OCI-LY1 (cell line): ENCODE measurements around the gene APBB3.
"Not testable (repeated sequence)": the region's sequence is repeated elsewhere in the genome, so short reads cannot be mapped to it uniquely, and the experiment has no call there.

Experiments used
- H2AFZ ChIP-seq: fragments of 200-600 bp; sonication (generic), shearing (Covaris generic); 2 replicates; pipeline ENCODE4 v1.6.0; 2014; ENCODE audit warnings: antibody characterized with exemption, mild to moderate bottlenecking, low read length
- H3F3A ChIP-seq: fragments of 200-600 bp; sonication (generic), shearing (Covaris generic); 2 replicates; pipeline ENCODE4 v1.6.0; 2014; ENCODE audit warnings: mild to moderate bottlenecking, antibody characterized with exemption, low read length, moderate library complexity; ENCODE audit not compliant: insufficient read depth
- H3K27ac ChIP-seq: fragments of 200-600 bp; sonication (generic); 2 replicates; pipeline ENCODE4 v1.5.1; 2014; ENCODE audit warnings: low read length, mixed run types, mild to moderate bottlenecking, low read depth; ENCODE audit not compliant: poor library complexity, severe bottlenecking
- H3K27me3 ChIP-seq: fragments of 200-600 bp; sonication (generic); 2 replicates; pipeline ENCODE4 v1.6.0; 2014; ENCODE audit warnings: antibody characterized with exemption, mild to moderate bottlenecking, low read length, moderate library complexity; ENCODE audit not compliant: insufficient read depth
- H3K36me3 ChIP-seq: fragments of 200-600 bp; sonication (generic); 2 replicates; pipeline ENCODE4 v1.6.1; 2014; ENCODE audit warnings: mild to moderate bottlenecking, antibody characterized with exemption, low read length, moderate library complexity, mixed read lengths; ENCODE audit not compliant: insufficient read depth
- H3K4me1 ChIP-seq: fragments of 200-600 bp; sonication (generic); 2 replicates; pipeline ENCODE4 v1.5.1; 2014; ENCODE audit warnings: mild to moderate bottlenecking, low read length, moderate library complexity; ENCODE audit not compliant: insufficient read depth, severe bottlenecking
- H3K4me2 ChIP-seq: fragments of 200-600 bp; sonication (generic), shearing (Covaris generic); 2 replicates; pipeline ENCODE4 v1.6.1; 2014; ENCODE audit warnings: low read length
- H3K4me3 ChIP-seq: fragments of 200-600 bp; sonication (generic); 2 replicates; pipeline ENCODE4 v1.5.1; 2014; ENCODE audit warnings: low read length, low read depth, mild to moderate bottlenecking, mixed read lengths; ENCODE audit not compliant: poor library complexity, severe bottlenecking
- H3K79me2 ChIP-seq: fragments of 200-600 bp; shearing (Covaris generic); 2 replicates; pipeline ENCODE4 v1.6.1; 2016; ENCODE audit warnings: mixed run types, low read length, mixed read lengths; ENCODE audit not compliant: insufficient read depth
- H3K9ac ChIP-seq: fragments of 200-600 bp; sonication (generic), shearing (Covaris generic); 2 replicates; pipeline ENCODE4 v1.6.1; 2014; ENCODE audit warnings: mild to moderate bottlenecking, low read length, mixed read lengths
- H3K9me2 ChIP-seq: fragments of 200-600 bp; sonication (generic), shearing (Covaris generic); 2 replicates; pipeline ENCODE4 v1.6.1; 2014; ENCODE audit warnings: low read depth, mild to moderate bottlenecking, low read length, mixed read lengths
- H3K9me3 ChIP-seq: fragments of 200-600 bp; shearing (Covaris generic); 2 replicates; pipeline ENCODE4 v1.6.1; 2014; ENCODE audit warnings: low read length, mixed read lengths
- H4K20me1 ChIP-seq: fragments of 200-600 bp; sonication (generic), shearing (Covaris generic); 2 replicates; pipeline ENCODE4 v1.6.0; 2016; ENCODE audit warnings: mild to moderate bottlenecking, low read length; ENCODE audit not compliant: insufficient read depth
- CTCF ChIP-seq: fragments of 200-600 bp; sonication (generic), shearing (Covaris generic); IDR thresholded peaks from 2 replicates; pipeline ENCODE4 v1.5.1; 2017; ENCODE audit warnings: mild to moderate bottlenecking, antibody characterized with exemption, low read length, moderate library complexity, mixed read lengths
- EZH2 ChIP-seq: fragments of 200-600 bp; sonication (generic), shearing (Covaris generic); IDR thresholded peaks from 2 replicates; pipeline ENCODE4 v1.8.0; 2017; ENCODE audit warnings: borderline replicate concordance, mixed run types, mild to moderate bottlenecking, antibody characterized with exemption, low read length, moderate library complexity, mixed read lengths

Gene APBB3

GRCh38 chr5:140594169-140594568, 29.8 kb upstream of the APBB3 start:
- no peak overlapping the region for H3K9ac ChIP-seq
- no peaks in the 10 kb centered on the region for H3K27me3 ChIP-seq
- no peak overlapping the region for H3K4me3 ChIP-seq
- no peaks in the 10 kb centered on the region for H3K4me1 ChIP-seq
- TF ChIP-seq EZH2 (no peak), CTCF (no peak)
- H3K27ac ChIP-seq, result no peak overlapping the region
- no peaks in the 10 kb centered on the region for H4K20me1 ChIP-seq
- H2AFZ ChIP-seq, result no peak overlapping the region
- H3K79me2 ChIP-seq, result no peaks in the 10 kb centered on the region
- no peaks in the 10 kb centered on the region for H3K9me3 ChIP-seq
- no peaks in the 10 kb centered on the region for H3K9me2 ChIP-seq
- H3K36me3 ChIP-seq, result no peaks in the 10 kb centered on the region
- H3K4me2 ChIP-seq, result no peak overlapping the region
- no peaks in the 10 kb centered on the region for H3F3A ChIP-seq

GRCh38 chr5:140593070-140593469, 28.7 kb upstream of the APBB3 start:
- H3K79me2 ChIP-seq, H3K36me3 ChIP-seq, H3K27me3 ChIP-seq, H3K9me2 ChIP-seq, H3K4me3 ChIP-seq, H3K4me1 ChIP-seq, H3K9ac ChIP-seq, H3K9me3 ChIP-seq, H2AFZ ChIP-seq, H4K20me1 ChIP-seq, H3K4me2 ChIP-seq, H3F3A ChIP-seq, H3K27ac ChIP-seq: not testable (repeated sequence)

GRCh38 chr5:140591747-140592372, 27.5 kb upstream of the APBB3 start:
- Histone ChIP-seq H3K9ac (no peak overlapping the region), H3F3A (no peaks in the 10 kb centered on the region), H3K4me1 (no peaks in the 10 kb centered on the region), H2AFZ (no peak overlapping the region), H3K27me3 (no peaks in the 10 kb centered on the region), H3K79me2 (no peaks in the 10 kb centered on the region), H3K4me3 (no peak overlapping the region), H3K36me3 (no peaks in the 10 kb centered on the region), H4K20me1 (no peaks in the 10 kb centered on the region), H3K4me2 (no peak overlapping the region), H3K9me2 (no peaks in the 10 kb centered on the region), H3K27ac (no peak overlapping the region), H3K9me3 (no peaks in the 10 kb centered on the region)
- TF ChIP-seq CTCF (no peak), EZH2 (no peak)

- TF ChIP-seq CTCF (no peak), EZH2 (no peak)
- H3K27ac ChIP-seq, result no peak overlapping the region
- H3K79me2 ChIP-seq, result no peaks in the 10 kb centered on the region
- no peaks in the 10 kb centered on the region for H3K9me2 ChIP-seq
- H3K9ac ChIP-seq, result no peak overlapping the region
- no peaks in the 10 kb centered on the region for H3F3A ChIP-seq
- H3K27me3 ChIP-seq, result no peaks in the 10 kb centered on the region
- H2AFZ ChIP-seq, result no peak overlapping the region
- no peaks in the 10 kb centered on the region for H3K4me1 ChIP-seq
- H3K4me3 ChIP-seq, result no peak overlapping the region
- H3K9me3 ChIP-seq, result no peaks in the 10 kb centered on the region
- H3K4me2 ChIP-seq, result no peak overlapping the region
- H4K20me1 ChIP-seq, result no peaks in the 10 kb centered on the region
- H3K36me3 ChIP-seq, result no peaks in the 10 kb centered on the region
These were observed 26.5 kb upstream of the APBB3 start for GRCh38 chr5:140590861-140591260.
